ENCODE measurements around the gene HEPHL1.

HEPHL1 gene

DNA sequence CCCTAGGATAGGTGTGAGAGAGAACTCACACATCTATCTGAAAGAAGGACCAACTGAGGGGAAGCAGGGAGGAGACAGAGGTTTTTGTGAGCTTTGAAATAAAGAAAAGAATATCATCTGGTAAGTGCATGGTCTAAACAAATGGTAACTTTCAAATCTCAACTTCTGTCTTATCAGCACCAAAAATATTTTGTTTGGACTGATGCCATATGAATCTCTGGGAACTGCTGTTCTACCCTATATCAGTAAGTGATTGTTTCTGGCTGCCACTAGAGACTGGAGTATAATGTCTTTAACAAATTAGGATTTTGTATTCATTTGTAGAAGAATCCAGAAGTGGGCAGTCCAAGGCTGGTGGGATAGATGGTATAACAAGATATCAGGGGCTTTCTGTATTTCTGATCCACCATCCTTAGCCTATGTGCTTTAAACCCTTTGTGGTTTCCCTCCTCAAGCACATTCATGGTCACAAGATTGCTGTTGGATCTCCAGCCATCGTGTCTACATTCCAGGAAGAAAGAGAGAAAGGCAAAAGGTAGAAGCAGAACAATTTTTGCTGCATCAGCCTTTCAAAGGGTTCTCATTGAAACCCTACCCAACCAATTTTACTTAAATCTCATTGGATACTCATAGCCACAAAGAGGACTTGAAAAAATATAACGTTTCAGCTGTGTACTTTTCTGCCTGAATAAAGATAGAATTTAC lies 4.7 kb downstream of the HEPHL1 start:
- no peak for DNase-seq

DNA sequence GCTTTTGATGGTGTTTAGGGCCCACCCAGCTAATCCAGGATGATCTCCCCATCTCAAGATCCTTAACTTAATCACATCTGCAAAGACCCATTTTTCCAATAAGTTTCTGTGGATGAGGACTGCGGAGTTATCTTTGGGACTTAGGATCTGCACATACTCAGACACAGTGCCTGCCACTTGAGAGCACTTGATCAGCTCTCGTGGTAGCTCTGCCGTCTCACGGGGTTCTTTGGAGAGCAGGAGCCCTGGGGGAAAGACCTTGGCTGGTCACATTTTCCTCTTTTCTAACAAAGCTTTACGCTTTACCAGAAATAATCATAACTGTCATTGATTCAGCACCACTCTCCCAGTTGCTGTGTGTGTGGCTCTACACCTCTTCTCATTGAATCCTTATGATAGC lies 6.1 kb downstream of the HEPHL1 start:
- no peak for DNase-seq

DNA sequence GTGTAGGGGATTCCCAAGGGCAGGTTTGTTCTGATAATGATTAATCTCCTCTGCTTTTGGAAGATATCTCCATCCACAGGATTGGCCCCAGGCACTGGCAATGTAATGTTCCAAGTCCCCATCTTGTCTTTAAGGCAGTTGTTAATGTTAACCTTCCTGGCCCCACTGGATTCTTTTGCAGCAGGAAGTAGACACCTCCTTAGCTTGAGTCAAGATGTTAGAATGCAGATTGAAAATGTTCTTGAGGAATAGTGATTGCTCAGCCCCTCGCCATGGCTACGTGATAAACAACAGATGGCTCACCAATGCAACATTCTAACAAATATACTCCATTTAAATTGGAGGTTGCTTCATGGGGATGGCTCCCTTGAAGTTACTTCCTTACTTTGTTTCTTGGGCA lies 7.3 kb downstream of the HEPHL1 start:
- no peak for DNase-seq

DNA sequence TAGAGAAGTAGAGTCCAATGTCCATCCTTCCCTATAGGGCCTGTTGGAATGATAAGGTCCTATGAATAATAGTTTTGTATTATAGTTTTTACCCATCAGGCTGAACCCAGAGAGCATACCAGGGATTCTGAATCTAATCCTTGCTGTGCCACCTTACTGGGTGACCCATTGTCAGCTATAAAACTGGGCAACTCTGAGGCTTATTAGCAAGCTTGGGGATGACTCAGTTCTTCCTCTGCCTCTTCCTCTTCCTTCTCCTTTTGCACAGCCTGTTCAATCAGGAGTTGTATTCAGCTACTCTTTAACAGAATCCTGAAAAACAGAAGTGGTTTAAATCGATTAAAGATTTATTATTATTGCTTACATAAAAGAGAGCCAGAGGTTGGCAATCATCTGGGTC lies 8.9 kb downstream of the HEPHL1 start:
- no peak for DNase-seq

DNA sequence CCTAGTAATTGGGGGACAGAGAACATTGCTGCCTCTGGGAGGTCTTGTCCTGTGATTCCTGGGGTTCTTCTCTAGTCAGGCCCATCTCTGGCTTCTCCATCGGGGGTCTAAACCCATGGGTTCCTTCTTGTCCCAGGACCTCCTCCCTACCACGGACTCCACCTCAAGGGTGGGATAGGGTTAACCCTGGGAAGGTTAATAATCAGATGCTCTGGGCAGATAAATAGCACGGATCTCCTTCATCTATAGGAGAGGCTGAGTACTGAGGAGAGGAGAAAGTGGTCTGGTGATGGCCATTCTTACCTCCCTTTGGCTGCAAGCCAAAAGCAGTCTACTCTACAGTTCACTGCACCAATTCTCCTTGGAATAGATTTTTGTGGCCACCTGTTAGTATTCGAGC lies 10.5 kb downstream of the HEPHL1 start:
- no peak for DNase-seq

DNA sequence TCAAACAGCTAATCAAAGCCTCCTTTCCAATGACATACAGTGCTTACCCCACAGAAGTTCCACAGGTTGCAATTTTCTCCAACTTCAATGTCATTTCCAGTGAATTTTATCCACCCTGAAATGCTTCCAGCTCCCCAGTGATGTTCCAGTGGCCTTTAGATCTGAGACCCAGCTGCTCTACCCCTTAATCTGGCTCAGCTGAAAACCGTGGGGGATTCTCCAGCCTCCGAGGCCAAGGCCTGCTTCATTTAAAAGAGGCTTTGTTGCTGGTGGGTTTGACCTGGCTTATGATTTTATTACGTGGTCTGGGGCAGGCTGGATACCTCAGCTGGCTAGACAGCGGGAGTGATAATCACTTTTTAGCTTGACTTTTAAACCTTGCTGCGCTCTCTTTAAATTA lies 10.9 kb downstream of the HEPHL1 start:
- DNase-seq, result no peak

DNA sequence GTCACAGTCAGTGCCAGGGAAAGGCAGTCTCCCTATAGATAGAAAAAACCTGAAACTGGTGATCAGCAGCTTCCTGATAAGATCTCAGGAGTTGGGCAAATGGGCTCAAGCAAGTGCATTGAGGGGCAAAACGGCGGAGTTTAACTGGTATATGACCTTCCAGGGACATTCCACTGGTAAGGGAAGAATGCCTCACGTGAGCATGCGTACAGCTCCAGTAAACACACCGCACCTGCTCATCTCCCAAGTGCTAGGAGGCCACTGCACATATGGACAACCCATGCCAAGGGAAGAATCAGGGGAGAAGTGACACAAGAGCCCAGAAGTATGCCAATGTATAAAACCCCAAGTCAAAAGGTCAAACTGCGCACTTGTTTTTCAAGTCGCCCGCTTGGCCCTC lies 11.6 kb downstream of the HEPHL1 start:
- no peak for DNase-seq

DNA sequence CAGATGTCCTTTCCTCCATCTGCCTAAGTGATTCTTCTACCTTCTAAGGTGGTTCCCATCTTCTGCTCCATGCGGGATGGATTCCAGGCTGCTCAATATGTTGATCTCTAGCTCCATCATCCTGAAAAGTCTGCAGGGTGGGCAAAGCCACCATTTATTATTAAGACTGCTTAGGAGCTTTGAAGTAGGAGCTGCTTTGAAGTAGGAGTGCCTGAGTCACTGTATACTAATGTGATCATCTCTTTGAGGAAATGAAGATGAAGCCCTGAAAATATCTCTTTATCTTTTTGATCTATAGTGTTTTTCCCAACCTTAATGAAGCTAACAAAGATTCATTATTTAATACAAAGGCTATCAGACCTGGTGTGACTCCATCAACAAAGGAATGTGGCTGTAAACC lies 13.1 kb downstream of the HEPHL1 start:
- DNase-seq, result no peak

DNA sequence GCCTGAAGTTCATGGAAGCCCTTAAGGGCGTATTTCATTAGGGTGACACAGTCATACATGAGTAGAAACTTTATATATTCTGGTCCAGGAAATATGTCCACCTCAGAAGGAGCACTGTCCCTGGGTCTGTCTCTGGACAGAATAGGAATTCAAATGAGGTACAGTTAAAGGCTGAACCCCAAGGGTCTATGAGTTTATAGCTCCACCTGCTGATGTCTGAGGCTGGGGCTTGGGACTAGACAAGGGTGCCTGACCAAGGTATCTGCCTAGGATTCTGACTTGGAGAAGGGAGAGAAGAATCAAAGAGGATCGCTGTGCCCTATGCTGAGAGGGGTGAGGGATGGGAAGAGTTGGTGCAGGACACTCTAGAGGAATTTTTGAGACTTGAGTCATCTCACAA lies 14.9 kb downstream of the HEPHL1 start:
- DNase-seq, result no peak

DNA sequence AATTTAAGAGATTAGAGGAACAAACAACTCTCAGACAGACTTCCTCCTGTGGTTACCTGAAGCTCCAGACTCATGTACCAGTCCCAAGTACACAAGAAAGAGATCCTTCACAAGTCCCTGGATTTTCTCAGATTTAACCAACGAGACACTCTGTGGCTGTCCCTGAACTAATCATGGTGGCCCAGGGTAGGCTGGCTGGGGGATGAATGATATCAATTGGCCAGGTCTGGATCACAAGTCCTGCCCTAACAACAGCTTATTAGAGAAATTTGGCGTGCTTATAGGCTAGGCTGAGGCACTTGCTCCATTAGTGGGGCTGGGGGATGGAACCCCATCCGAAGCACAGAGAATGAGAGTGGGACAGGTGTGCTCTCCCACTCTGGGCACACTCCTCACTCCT lies 22.1 kb downstream of the HEPHL1 start:
- no peak for DNase-seq

DNA sequence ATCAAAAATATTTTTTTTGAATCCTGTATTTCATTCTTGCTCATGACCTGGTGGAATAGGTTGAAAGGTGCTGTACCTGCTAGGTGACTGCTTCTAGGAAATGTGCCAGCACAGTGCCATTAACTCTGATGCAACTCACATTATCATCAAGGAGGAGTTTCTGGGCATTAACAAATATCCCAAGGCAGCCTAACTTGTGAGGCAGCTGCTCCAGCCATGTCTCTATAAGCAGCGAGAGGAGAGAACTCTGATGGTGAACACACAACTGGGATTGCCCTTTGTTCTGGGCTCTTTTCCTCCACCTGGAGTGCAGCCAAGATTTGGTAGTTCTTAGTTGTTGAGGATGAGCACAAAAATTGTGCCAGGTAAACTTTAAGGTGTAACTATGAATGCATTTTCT lies 25.6 kb downstream of the HEPHL1 start:
- no peak for DNase-seq

DNA sequence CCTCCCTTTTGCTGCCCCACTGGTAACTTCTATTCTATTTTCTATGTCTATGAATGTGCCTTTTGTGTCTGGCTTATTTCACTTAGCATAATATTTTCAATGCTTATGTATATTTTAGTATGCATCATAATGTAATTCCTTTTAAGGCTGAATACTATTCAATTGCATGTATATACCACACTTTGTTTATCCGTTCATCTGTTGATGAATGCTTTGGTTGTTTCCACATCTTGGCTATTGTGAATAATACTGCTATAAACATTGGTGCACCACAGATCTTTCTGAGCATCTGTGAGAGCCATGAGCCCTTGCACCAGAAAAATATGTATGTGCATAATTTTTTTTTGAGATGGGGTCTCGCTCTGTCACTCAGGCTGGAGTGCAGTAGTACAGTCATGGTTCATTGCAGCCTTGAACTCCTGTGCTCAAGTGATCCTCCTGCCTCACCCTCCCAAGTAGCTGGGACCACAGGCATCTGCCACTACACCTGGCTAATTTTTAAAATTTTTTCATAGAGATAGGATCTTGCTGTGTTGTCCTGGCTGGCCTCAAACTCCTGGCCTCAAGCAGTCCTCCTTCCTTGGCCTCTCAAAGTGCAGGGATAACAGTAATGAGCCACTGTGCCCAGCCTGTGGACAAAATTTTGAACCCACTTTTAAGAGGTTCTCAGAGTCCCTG lies 27.0 kb downstream of the HEPHL1 start:
- no peak for DNase-seq

DNA sequence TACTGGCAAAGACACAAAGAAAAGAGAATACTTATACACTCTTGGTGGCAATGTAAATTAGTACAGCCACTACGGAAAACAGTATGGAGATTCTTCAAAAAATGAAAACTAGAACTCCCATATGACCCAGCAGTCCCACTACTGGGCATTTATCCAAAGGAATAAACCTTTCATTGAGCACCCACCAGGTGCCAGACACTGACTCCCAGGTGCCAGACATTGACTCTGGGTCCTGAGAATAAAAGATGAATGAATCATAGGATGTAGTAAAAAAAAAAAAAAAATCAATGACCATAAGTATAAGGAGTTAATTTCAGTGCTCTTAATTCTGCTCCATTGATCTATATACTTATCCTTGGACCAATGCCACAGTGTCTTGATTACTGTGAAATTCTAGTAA lies 28.2 kb downstream of the HEPHL1 start:
- DNase-seq, result no peak

DNA sequence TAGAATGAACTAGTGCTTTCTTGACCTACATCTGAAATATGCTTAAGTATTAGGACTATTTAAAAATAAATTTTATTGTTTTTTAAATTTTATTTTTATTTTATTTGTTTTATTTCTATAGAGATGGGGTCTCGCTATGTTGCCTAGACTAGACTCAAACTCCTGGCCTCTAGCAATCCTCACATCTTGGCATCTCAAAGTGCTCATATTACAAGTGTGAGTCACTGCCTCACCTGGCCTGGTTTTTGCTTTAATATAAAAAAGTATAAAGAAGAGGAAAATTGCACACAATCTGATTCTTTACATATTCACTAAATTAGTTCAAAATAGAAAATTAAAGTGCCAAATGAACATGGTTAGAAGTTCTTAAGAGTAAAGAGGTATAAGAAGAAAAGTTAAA lies 37.5 kb downstream of the HEPHL1 start:
- DNase-seq, result no peak

DNA sequence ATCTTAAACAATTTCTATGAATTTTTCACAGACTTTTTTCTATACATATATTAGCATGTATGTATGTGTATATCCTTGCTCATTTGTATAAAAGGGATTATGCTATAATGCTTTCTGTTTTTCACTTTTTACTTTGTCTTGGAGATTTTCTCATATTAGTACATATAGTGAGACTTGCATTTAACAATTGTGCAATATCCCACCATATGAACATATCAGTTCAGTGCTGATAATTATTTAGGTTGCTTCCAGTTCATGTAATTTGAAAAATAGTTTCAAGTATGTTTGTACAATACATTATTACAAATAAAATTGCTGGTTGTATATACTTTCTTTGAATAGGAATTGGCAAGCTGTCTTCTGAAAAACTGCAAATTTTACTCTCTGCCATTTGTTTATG lies 37.9 kb downstream of the HEPHL1 start:
- no peak for DNase-seq

DNA sequence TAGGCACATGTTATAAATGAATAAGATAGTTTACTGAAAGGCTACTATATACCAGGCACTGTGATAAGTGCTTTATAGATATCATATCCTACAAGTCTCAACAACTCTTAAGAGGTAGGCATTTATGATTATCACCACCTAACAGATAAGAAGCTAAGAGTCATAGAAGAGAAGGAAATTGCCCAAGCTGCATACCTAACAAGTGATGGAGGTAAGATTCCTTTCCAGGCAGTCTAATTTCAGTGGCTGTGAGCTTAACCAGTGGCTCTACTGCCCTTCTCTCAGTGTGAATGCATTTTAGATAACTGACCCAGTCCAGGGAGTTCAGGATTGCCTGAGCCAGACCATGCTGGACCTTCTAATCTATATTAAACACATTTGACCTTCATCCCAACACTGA lies 39.2 kb downstream of the HEPHL1 start:
- DNase-seq, result no peak

DNA sequence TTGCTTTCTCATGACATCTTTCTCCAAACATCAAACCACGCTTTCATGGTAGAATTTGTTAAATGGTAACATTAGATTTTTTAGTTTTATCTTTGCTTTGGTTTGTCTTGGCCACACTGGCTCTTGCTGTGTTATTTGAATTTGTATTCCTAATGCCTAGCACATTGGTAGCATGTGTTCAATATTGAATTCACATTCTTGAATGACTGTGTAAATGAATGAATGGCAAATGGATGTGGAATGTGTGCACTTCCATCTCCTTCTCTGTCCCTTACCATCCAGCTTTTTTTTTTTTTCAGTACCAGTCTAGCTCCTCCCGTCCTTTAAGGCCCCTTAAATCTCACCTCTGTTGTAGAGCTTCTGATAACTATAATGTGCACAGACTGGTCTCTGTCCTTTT lies 41.2 kb downstream of the HEPHL1 start:
- DNase-seq, result no peak

DNA sequence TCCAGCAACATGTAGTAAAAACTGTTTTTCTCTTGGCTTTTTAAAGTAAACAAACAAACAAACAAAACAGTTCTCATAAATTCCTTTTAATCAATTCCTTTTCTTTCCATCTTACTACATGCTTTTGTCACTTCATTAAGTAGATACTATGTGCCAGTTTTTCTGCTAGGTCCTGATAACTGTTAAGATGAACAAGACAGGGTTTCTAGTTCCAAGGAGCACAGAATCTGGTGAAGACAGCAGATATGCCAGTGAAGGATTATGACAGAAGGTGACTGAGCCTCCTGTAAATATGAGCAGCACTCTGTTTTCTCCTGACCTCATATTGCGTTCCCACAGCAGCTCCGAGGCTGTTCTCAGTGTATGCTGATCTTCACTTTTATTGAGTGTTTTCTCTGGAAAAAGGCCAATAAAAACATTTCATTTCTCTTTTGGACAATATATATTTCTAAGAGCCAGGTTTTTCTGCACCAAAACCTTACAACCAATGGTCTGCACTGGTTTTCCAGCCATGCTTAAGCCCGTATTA lies 45.8 kb downstream of the HEPHL1 start:
- DNase-seq, result no peak

DNA sequence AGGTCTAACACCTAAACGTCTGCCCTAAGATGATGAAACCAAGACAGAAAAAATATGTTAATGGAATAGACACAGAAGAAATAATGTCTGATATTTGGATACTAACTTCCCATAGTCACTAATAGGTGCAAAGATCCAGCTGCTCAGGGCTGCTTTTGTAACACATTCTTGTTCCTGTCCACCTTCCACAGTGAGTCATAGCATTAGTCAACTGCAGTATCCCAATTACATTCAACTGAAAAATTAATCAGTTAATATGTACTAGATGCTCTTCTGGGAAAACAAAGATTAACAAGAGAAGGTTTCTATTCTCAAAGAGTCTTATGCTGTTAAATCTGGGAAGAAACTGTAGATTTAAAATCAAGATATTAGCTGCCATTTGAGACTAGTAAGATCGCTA lies 47.6 kb downstream of the HEPHL1 start:
- no peak for DNase-seq

DNA sequence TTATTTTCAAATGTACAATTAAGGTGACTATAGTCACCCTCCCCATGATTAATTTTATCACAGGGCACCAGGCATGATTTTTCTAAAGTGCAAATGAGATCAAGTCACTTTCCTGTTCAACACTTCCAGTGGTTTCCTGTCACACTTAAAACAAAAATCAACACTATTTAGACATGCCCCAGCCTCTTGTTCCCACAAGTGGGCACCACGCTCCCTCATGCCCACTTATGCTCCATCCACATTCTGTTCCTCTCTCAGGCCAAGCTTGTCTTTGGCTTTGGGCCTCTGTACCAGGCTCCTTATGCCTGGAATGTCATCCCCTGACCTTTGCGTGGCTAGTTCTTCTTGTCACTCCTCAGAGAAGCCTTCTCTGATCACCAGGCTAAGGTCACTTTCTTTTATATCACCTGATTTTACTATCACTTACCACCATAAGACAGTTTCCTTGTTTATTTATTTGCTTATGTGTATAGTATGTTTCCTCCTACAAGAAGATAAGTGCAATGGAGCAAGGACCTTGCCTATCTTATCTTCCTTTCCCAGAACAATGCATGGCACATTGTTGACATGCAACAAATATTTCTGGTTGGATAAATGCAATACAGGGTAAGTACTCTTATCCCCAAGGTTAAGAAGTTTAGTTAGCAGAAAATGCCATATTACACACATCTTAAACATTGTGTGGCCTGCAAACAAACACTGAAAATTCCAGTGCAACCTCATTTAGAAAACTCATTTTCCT lies 56.6 kb downstream of the HEPHL1 start:
- no peak for DNase-seq

DNA sequence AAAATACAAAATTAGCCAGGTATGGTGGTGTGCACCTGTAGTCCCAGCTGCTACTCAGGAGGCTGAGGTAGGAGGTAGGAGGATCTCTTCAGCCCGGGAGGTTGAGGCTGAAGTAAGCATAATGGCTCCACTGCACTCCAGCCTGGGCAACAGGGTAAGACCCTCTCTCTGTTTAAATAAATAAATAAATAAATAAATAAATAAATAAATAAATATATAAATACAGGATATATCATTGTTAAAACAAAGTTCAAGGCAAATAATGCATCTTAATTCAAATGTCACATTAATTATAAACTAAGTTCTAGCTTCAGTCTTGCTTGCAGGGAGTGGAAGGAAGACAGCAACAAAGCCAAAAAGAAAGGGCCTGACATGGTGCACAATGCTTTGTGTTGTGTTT lies 63.0 kb downstream of the HEPHL1 start:
- no peak for DNase-seq

DNA sequence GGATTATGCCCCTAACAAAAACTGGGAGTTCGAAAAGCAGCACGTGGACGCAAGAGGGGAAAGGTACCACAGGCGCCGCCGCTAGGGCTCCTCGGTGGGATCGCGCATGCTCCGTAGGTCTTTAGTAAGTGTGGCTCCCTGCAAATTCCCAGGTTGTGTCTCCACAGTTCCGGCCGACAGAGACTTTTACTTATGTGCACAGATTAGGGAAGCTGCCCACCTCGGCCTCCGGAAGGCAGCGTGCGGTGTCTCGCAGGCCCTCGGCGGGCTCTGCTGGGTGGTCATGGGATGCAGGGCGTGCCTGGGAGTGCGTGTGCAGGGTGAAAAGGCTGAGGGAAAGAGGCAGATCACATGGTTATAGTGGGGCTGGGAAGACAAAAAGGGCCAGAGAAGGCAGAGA lies 67.8 kb downstream of the HEPHL1 start:
- no peak for DNase-seq

DNA sequence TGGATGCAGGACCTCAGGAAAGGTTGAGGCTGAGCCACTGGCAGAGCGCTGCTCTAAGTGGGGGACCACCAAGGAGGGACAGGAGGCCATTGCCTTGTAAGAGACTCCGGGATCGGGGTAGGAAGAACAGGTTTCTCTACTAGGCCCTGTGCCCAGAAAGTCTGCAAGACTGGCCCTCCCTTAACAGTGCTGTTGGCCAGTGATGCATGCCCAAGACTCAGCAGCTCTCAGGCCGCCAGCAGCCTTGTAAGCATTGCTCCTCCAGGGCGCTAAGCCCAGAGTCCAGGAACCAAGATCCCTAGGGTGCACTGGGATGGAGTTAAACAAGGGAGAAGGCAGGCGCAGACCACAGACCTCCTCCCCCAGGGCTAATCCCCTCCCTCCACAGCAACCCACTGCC lies 68.2 kb downstream of the HEPHL1 start:
- no peak for DNase-seq

DNA sequence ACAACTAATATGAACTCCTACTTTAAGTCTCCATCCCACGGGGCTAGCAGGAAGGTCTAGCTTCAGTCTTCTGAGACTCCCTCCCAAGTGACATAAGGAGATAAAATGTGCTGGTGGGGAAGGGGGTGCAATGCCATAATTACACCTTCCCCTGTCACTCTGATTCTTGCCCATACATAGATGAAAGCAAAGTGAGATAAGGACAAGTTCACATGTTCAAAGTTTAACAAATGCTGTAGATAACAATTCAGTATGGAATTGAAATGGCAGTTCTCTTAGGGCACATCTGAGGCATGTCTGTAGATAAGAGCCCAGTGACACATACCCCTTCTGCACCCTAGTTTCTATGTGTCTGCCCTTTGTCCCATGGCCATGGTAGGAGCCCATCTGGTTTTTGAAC lies 69.2 kb downstream of the HEPHL1 start:
- DNase-seq, result no peak

Data from activated CD8-positive, alpha-beta memory T cell treated with anti-CD3 and anti-CD28 coated beads, Interleukin-2, amount 50 U/mL, for 4 hours (primary cell).